Astrocyte of the spinal cord (primary cell): ENCODE measurements around the gene RICTOR.

Experiments used
- DNase-seq: peaks from one replicate; pipeline ENCODE4 v3.0.0; 2011; ENCODE audit warnings: low read depth, low spot score
- H3K4me3 ChIP-seq: 2 replicates; pipeline ENCODE4 v1.5.1; 2011; ENCODE audit warnings: low read depth, mild to moderate bottlenecking, low read length, moderate library complexity
- in situ Hi-C: cut with HindIII; loops from 2 replicates; pipeline ENCODE4 v1.10.0; 2017; ENCODE audit warnings: low sequenced_read_pairs
- TF ChIP-seq, protein P1 (sequence below): IDR thresholded peaks from 2 replicates; pipeline ENCODE4 v1.5.1; 2012; ENCODE audit warnings: low read depth, mild to moderate bottlenecking, low read length, inconsistent platforms

The RICTOR gene, protein sequence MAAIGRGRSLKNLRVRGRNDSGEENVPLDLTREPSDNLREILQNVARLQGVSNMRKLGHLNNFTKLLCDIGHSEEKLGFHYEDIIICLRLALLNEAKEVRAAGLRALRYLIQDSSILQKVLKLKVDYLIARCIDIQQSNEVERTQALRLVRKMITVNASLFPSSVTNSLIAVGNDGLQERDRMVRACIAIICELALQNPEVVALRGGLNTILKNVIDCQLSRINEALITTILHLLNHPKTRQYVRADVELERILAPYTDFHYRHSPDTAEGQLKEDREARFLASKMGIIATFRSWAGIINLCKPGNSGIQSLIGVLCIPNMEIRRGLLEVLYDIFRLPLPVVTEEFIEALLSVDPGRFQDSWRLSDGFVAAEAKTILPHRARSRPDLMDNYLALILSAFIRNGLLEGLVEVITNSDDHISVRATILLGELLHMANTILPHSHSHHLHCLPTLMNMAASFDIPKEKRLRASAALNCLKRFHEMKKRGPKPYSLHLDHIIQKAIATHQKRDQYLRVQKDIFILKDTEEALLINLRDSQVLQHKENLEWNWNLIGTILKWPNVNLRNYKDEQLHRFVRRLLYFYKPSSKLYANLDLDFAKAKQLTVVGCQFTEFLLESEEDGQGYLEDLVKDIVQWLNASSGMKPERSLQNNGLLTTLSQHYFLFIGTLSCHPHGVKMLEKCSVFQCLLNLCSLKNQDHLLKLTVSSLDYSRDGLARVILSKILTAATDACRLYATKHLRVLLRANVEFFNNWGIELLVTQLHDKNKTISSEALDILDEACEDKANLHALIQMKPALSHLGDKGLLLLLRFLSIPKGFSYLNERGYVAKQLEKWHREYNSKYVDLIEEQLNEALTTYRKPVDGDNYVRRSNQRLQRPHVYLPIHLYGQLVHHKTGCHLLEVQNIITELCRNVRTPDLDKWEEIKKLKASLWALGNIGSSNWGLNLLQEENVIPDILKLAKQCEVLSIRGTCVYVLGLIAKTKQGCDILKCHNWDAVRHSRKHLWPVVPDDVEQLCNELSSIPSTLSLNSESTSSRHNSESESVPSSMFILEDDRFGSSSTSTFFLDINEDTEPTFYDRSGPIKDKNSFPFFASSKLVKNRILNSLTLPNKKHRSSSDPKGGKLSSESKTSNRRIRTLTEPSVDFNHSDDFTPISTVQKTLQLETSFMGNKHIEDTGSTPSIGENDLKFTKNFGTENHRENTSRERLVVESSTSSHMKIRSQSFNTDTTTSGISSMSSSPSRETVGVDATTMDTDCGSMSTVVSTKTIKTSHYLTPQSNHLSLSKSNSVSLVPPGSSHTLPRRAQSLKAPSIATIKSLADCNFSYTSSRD (N-terminal part only)

DNA sequence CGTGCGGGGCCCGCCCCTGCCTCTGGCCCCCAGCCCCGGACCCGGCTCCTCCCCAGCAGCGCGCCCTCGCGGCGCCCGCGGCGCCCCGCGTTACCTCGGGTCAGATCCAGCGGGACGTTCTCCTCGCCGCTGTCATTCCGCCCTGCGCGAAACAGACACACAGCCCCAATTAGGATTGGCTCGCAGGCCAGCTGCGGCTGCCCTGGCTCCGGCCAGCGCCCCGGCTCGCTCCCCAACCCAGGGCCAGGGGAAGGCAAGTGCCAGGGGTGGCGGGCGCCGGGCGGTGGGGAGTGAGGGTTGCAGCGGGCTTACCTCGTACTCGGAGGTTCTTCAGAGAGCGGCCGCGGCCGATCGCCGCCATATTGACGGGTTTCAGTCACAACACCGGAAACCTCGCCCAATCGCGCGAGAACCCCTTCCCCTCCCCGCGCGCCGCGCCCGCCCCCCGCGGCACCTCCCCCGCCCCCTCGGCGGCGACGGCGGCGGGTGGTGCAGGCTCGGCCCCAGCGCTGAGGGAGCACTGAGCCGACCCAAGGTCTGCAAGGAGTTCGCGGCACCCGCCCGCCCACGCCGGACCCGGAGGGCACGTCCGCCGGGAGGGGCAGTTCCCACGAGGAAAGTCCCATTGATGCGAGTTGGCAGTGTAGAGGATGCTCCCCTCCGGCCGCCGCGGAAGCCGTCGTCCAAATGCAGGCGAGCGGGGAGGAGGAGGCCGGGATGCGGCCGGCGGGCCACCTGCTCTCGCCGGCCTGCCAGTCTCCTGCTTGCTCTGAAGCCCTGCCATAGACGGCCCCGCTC, at the start of gene RICTOR:
Gene RICTOR (minus strand): TSS at position 383 of the 798 bp plus-strand sequence. CDS start 22 bp downstream, at position 361.
- in situ Hi-C loops, result no loop called here
- DNase-seq, result peak; percentile 85
- TF ChIP-seq, protein P1, sequence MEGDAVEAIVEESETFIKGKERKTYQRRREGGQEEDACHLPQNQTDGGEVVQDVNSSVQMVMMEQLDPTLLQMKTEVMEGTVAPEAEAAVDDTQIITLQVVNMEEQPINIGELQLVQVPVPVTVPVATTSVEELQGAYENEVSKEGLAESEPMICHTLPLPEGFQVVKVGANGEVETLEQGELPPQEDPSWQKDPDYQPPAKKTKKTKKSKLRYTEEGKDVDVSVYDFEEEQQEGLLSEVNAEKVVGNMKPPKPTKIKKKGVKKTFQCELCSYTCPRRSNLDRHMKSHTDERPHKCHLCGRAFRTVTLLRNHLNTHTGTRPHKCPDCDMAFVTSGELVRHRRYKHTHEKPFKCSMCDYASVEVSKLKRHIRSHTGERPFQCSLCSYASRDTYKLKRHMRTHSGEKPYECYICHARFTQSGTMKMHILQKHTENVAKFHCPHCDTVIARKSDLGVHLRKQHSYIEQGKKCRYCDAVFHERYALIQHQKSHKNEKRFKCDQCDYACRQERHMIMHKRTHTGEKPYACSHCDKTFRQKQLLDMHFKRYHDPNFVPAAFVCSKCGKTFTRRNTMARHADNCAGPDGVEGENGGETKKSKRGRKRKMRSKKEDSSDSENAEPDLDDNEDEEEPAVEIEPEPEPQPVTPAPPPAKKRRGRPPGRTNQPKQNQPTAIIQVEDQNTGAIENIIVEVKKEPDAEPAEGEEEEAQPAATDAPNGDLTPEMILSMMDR, result no peak
- peak within 1 kb of the TSS; percentile 86 for H3K4me3 ChIP-seq

DNA sequence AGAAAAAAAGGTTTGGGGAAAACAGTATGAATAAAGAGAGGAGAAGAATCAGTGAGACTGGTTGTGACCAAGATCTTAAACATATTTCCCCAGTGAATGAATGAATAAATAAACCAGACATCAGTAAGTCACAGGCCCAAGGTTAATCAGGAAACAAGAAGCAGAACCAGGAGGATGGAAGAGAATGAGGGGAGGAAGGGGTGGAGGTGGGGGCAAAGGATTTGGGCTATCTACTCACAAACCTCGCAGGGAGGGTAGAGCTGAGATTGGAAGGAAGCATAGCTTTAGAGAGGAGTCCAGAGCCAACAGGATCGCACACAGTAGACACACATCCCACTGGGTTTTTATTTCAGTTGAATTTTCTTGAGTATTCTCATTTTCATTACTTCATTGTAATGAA, 47.7 kb upstream of the RICTOR start:
- H3K4me3 ChIP-seq, result no peak overlapping the region
- TF ChIP-seq, protein P1, result no peak
- no peak for DNase-seq
- in situ Hi-C loops, result no loop called here

DNA sequence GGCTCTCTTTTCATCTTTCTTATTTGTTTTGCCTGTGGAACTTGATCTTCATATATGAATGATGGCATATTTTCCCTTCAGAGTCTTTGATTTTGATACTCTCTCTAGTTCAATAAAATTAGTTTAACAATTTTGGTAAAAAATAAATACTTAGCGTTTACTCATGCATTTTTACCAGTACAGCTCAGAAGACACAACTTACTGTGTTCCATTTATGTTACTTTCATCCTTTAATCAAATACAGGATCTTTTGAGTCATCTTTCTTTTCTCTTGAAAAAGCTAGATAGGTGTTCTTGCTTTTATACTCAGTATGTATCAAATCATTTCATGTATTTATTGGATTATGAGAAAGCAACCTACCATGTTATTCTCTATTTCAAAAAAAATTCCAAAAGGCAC, 47.1 kb upstream of the RICTOR start:
- H3K4me3 ChIP-seq, result no peak overlapping the region
- in situ Hi-C loops, result no loop called here
- no peak for DNase-seq
- TF ChIP-seq, protein P1, result no peak

DNA sequence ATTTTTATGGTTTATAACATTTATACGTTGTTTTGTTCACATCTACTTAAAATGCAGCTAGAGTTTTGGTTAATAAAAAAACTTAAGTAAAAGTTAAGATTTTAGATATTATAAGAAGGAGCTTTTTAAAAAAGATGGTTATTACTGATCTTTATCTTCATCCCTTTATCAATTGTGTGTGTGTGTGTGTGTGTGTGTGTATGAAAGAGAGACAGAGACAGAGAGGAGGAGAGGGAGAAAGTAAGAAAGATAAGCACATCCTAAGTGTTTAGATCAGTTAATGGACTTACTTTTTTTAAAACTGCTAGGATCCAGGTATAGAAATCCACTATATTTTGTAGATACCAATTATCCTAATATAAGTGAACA, 45.8 kb upstream of the RICTOR start:
- in situ Hi-C loops, result no loop called here
- TF ChIP-seq, protein P1, result no peak
- no peak for DNase-seq
- H3K4me3 ChIP-seq, result no peak overlapping the region

- TF ChIP-seq, protein P1, result no peak
- DNase-seq, result no peak
- H3K4me3 ChIP-seq, result no peak overlapping the region
- in situ Hi-C loops, result no loop called here
Observed at GRCh38 chr5:39119404-39120051, 45.3 kb upstream of the RICTOR start.
